A549 (cell line): Measurements from ENCODE around the gene OPHN1. TPM values are rescaled to one million over a fixed set of nuclear protein-coding genes. Genes with fewer than 3 reads are reported as not detected.

Source experiments
- ATAC-seq, 2 experiments: fragments of 200-7000 bp in 1 of 2; fragments of >200 bp in 1 of 2; cut with Nextera tagmentation in 1 of 2; cut with Tn5 transposase in 1 of 2; 3 replicates each; pipeline versions ENCODE4 v1.8.0 to v1.9.1; 2018 to 2020; ENCODE audit warnings: mild to moderate bottlenecking in 1 of 2, moderate library complexity in 1 of 2
- CTCF ChIA-PET: fragments of 300-600 bp; sonication (Branson Sonifier 250); formaldehyde crosslinking; extraction: SDS; loops from one replicate; lab custom pipeline; 2021; ENCODE audit warnings: antibody characterized with exemption, inconsistent platforms; lab: Yijun Ruan, JAX
- POLR2A ChIA-PET: fragments of 350-600 bp; formaldehyde crosslinking; extraction: SDS; loops from one replicate; lab custom pipeline; 2021; ENCODE audit warnings: antibody characterized with exemption, inconsistent platforms; lab: Yijun Ruan, JAX
- DNase-seq, 2 experiments: peaks; one replicate each; pipeline versions ENCODE4 v3.0.0 to v3.0.0-alpha.2; 2011 to 2016; ENCODE audit warnings: low read depth in 1 of 2, low spot score in 1 of 2
- FAIRE-seq: peaks from 2 replicates; lab custom pipeline; 2011; peaks lifted over from hg19 to GRCh38; lab: Jason Lieb, UNC
- H3K27ac ChIP-seq, 2 experiments: fragments of >200 bp; sonication (Bioruptor Twin); formaldehyde crosslinking; 3 replicates each; pipeline ENCODE4 v1.5.1; 2016 to 2017
- H3K4me1 ChIP-seq: fragments of >200 bp; sonication (Bioruptor Twin); formaldehyde crosslinking; 3 replicates; pipeline ENCODE4 v1.6.1; 2016
- H3K4me2 ChIP-seq: fragments of >200 bp; sonication (Bioruptor Twin); formaldehyde crosslinking; 3 replicates; pipeline ENCODE4 v1.6.1; 2016
- H3K4me3 ChIP-seq: fragments of >200 bp; sonication (Bioruptor Twin); formaldehyde crosslinking; 3 replicates; pipeline ENCODE4 v1.5.1; 2016
- H3K9me3 ChIP-seq: fragments of >200 bp; sonication (Bioruptor Twin); formaldehyde crosslinking; 3 replicates; pipeline ENCODE4 v1.6.1; 2016
- BHLHE40 ChIP-seq: IDR thresholded peaks from 2 replicates; pipeline ENCODE4 v1.6.1; 2012; ENCODE audit warnings: low read depth, low read length, inconsistent platforms
- CBX2 ChIP-seq: fragments of 200-600 bp; sonication (generic); IDR thresholded peaks from 2 replicates; pipeline ENCODE4 v1.6.1; 2016; ENCODE audit warnings: low read depth, mild to moderate bottlenecking, borderline replicate concordance
- CHD4 ChIP-seq: fragments of 200-600 bp; sonication (generic); IDR thresholded peaks from 2 replicates; pipeline ENCODE4 v1.6.1; 2016; ENCODE audit warnings: antibody characterized with exemption, mild to moderate bottlenecking, borderline replicate concordance
- EP300 ChIP-seq, 2 experiments: fragments of >200 bp; sonication (Bioruptor Twin); formaldehyde crosslinking; IDR thresholded peaks; 2 replicates in 1 of 2; 3 replicates in 1 of 2; pipeline ENCODE4 v1.6.1; 2016 to 2017
- ESRRA ChIP-seq: fragments of 150-350 bp; IDR thresholded peaks from 2 replicates; pipeline ENCODE4 v1.6.1; 2014; ENCODE audit warnings: mild to moderate bottlenecking, low read length, borderline replicate concordance
- FOSB ChIP-seq: fragments of 250-450 bp; sonication (Bioruptor Pico); IDR thresholded peaks from 2 replicates; pipeline ENCODE4 v1.5.0; 2020; ENCODE audit warnings: mild to moderate bottlenecking, moderate library complexity
- FOSL2 ChIP-seq, 2 experiments: fragments of 450-650 bp in 1 of 2; fragments of >200 bp in 1 of 2; sonication (Bioruptor Twin) in 1 of 2; formaldehyde crosslinking; IDR thresholded peaks; 2 replicates each; pipeline versions ENCODE4 v1.5.0 to v1.6.1; 2016 to 2020; ENCODE audit warnings: mild to moderate bottlenecking in 1 of 2, moderate library complexity in 1 of 2
- GATA3 ChIP-seq: IDR thresholded peaks from 2 replicates; pipeline ENCODE4 v1.6.1; 2012; ENCODE audit warnings: borderline replicate concordance
- HOXB13 ChIP-seq: fragments of 250-450 bp; sonication (Bioruptor Pico); IDR thresholded peaks from 2 replicates; pipeline ENCODE4 v1.5.0; 2020; ENCODE audit warnings: low read depth, mild to moderate bottlenecking, moderate library complexity
- JUNB ChIP-seq: fragments of >200 bp; sonication (Bioruptor Twin); formaldehyde crosslinking; IDR thresholded peaks from 2 replicates; pipeline ENCODE4 v1.6.1; 2016
- KDM1A ChIP-seq: fragments of 200-600 bp; sonication (generic); IDR thresholded peaks from 2 replicates; pipeline ENCODE4 v1.6.1; 2016; ENCODE audit warnings: low read depth, mild to moderate bottlenecking
- MAZ ChIP-seq: fragments of 150-350 bp; IDR thresholded peaks from 2 replicates; pipeline ENCODE4 v1.6.1; 2014; ENCODE audit warnings: antibody characterized with exemption, low read depth, low read length, borderline replicate concordance
- NFE2L2 ChIP-seq: fragments of 150-350 bp; conservative IDR thresholded peaks from 2 replicates; pipeline ENCODE4 v1.6.1; 2014; ENCODE audit warnings: low read length
- NR3C1 ChIP-seq: fragments of >200 bp; sonication (Bioruptor Twin); formaldehyde crosslinking; IDR thresholded peaks from 3 replicates; pipeline ENCODE4 v1.6.1; 2017
- PHF8 ChIP-seq: fragments of 200-600 bp; sonication (generic); IDR thresholded peaks from 2 replicates; pipeline ENCODE4 v1.6.1; 2016; ENCODE audit warnings: low read depth, mild to moderate bottlenecking, antibody characterized with exemption, moderate library complexity, borderline replicate concordance
- POLR2A ChIP-seq: IDR thresholded peaks from 2 replicates; pipeline ENCODE4 v1.6.1; 2012; ENCODE audit warnings: mild to moderate bottlenecking, low read length
- POLR2AphosphoS2 ChIP-seq: conservative IDR thresholded peaks from 2 replicates; pipeline ENCODE4 v1.6.1; 2012; ENCODE audit warnings: low read length, improper control_type of control experiment, inconsistent platforms
- RCOR1 ChIP-seq: fragments of 150-350 bp; IDR thresholded peaks from 2 replicates; pipeline ENCODE4 v1.6.1; 2014; ENCODE audit warnings: antibody characterized with exemption, low read length, low read depth
- RFX5 ChIP-seq: fragments of 450-650 bp; IDR thresholded peaks from 2 replicates; pipeline ENCODE4 v1.7.1; 2014; ENCODE audit warnings: antibody characterized with exemption, mild to moderate bottlenecking, moderate library complexity
- SMC3 ChIP-seq: fragments of >200 bp; sonication (Bioruptor Twin); formaldehyde crosslinking; IDR thresholded peaks from 3 replicates; pipeline ENCODE4 v1.6.1; 2018; ENCODE audit warnings: inconsistent platforms
- TFCP2L1 ChIP-seq: fragments of 250-450 bp; sonication (Bioruptor Pico); IDR thresholded peaks from 2 replicates; pipeline ENCODE4 v1.5.0; 2021; ENCODE audit warnings: mild to moderate bottlenecking
- TP53 ChIP-seq: fragments of 250-450 bp; sonication (Bioruptor Pico); IDR thresholded peaks from 2 replicates; pipeline ENCODE4 v1.5.0; 2021; ENCODE audit warnings: mild to moderate bottlenecking, moderate library complexity
- ZC3H11A ChIP-seq: fragments of 450-650 bp; IDR thresholded peaks from 2 replicates; pipeline ENCODE4 v1.6.1; 2014; ENCODE audit warnings: antibody characterized with exemption, mild to moderate bottlenecking
- WGBS: methylation state at CpG from one replicate; pipeline ENCODE4 v1.1.6; 2017; ENCODE audit errors: missing lambda C conversion rate; 5-methylcytosine and 5-hydroxymethylcytosine counted together
- polyA plus RNA-seq, 4 experiments: library from polyadenylated mRNA; depleted of rRNA in 3 of 4; stranded (reverse); fragments of >200 nt; fragmentation: RNase III in 1 of 4; extraction: RNeasy Plus Mini Kit Qiagen cat#74134 plus additional on column Dnase treatment in 1 of 4; gene quantifications; 2 replicates in 3 of 4; 3 replicates in 1 of 4; pipeline ENCODE4 v1.2.3, GENCODE V29; 2011 to 2017
- TF ChIP-seq, protein P1 (sequence below): fragments of >200 bp; sonication (Bioruptor Twin); formaldehyde crosslinking; IDR thresholded peaks from 3 replicates; pipeline ENCODE4 v1.6.1; 2016
- TF ChIP-seq, protein P2 (sequence below): fragments of 450-650 bp; IDR thresholded peaks from 2 replicates; pipeline ENCODE4 v1.6.1; 2014; ENCODE audit warnings: antibody characterized with exemption
- TF ChIP-seq, protein P3 (sequence below): IDR thresholded peaks from 2 replicates; pipeline ENCODE4 v1.6.1; 2012
- TF ChIP-seq, protein P4 (sequence below): IDR thresholded peaks from 2 replicates; pipeline ENCODE4 v1.6.1; 2012
- TF ChIP-seq, protein P5 (sequence below): fragments of >200 bp; sonication (Bioruptor Twin); formaldehyde crosslinking; IDR thresholded peaks from 3 replicates; pipeline ENCODE4 v1.5.1; 2016

Gene OPHN1
- polyA plus RNA-seq, 2 of the 4 experiments (the other 2 are of a cell fraction): 2.0 to 5.7 TPM

DNA sequence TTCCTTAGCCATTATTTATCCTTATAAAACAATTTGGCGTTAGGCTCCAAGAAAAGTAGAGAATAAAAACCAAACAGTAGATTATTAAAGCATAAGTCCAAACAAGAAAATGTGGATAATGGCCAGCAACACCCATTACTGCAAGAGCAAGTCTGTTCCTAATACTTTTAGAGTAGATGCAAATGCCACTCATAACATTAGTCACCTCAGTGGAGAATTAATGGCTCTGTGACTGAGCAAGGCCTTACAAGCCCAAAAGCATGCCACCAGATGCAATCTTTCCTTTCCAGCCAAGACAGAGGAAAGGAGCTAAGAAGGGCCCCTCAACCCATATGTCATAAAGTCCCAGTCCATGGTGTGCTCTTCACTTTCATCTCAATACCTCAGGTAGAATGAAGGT, 373.8 kb downstream of the OPHN1 start:
- ATAC-seq: no peak
- DNase-seq: no peak
- Histone ChIP-seq H3K4me1 (no peaks in the 10 kb centered on the region), H3K4me3 (no peak overlapping the region), H3K4me2 (no peak overlapping the region), H3K27ac (no peak overlapping the region), H3K9me3 (no peaks in the 10 kb centered on the region)
- CTCF ChIA-PET: no interaction called here
- POLR2A ChIA-PET: no interaction called here
- TF ChIP-seq CHD4: no peak
- TF ChIP-seq NFE2L2: no peak
- TF ChIP-seq, protein P1, sequence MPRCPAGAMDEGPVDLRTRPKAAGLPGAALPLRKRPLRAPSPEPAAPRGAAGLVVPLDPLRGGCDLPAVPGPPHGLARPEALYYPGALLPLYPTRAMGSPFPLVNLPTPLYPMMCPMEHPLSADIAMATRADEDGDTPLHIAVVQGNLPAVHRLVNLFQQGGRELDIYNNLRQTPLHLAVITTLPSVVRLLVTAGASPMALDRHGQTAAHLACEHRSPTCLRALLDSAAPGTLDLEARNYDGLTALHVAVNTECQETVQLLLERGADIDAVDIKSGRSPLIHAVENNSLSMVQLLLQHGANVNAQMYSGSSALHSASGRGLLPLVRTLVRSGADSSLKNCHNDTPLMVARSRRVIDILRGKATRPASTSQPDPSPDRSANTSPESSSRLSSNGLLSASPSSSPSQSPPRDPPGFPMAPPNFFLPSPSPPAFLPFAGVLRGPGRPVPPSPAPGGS: no peak
- TF ChIP-seq, protein P2, sequence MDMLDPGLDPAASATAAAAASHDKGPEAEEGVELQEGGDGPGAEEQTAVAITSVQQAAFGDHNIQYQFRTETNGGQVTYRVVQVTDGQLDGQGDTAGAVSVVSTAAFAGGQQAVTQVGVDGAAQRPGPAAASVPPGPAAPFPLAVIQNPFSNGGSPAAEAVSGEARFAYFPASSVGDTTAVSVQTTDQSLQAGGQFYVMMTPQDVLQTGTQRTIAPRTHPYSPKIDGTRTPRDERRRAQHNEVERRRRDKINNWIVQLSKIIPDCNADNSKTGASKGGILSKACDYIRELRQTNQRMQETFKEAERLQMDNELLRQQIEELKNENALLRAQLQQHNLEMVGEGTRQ: no peak
- TF ChIP-seq POLR2A: no peak
- no peak for TF ChIP-seq FOSB (CRISPR knock-in tag)
- TF ChIP-seq GATA3: no peak
- no peak for TF ChIP-seq BHLHE40
- no peak for TF ChIP-seq CBX2
- TF ChIP-seq JUNB: no peak
- no peak for TF ChIP-seq FOSL2 (IDR thresholded peaks at IDR 0.05)
- TF ChIP-seq FOSL2 (CRISPR knock-in tag; IDR thresholded peaks at IDR 0.05): no peak
- TF ChIP-seq RFX5: no peak
- TF ChIP-seq, protein P3, sequence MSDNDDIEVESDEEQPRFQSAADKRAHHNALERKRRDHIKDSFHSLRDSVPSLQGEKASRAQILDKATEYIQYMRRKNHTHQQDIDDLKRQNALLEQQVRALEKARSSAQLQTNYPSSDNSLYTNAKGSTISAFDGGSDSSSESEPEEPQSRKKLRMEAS: no peak
- TF ChIP-seq, protein P4, sequence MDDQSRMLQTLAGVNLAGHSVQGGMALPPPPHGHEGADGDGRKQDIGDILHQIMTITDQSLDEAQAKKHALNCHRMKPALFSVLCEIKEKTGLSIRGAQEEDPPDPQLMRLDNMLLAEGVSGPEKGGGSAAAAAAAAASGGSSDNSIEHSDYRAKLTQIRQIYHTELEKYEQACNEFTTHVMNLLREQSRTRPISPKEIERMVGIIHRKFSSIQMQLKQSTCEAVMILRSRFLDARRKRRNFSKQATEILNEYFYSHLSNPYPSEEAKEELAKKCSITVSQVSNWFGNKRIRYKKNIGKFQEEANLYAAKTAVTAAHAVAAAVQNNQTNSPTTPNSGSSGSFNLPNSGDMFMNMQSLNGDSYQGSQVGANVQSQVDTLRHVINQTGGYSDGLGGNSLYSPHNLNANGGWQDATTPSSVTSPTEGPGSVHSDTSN: no peak
- TF ChIP-seq ESRRA: no peak
- TF ChIP-seq NR3C1: no peak
- TF ChIP-seq ZC3H11A: no peak
- TF ChIP-seq RCOR1: no peak
- no peak for TF ChIP-seq HOXB13 (CRISPR knock-in tag)
- TF ChIP-seq TP53 (CRISPR knock-in tag): no peak
- FAIRE-seq: no peak
- 97% methylated on average over 1 of the region's 1 CpG for WGBS

DNA sequence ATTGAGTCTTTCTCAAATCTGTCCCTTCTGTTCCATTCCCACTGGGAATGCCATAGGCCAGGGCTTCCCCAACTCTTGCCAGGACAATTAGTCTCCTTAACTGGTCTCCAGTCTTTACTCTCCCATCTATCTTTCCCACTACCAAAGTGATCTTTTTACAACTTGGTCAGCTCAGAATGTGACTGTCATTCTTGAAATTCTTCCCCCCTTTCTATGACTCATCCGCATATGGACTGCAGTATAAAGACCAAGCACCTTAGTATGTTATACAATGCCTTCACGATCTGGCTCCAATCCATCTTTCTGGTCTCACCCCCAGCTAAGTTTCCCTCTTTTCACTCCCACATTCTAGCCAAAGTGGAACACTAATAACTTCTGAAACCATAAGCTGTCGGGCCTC, 383.8 kb downstream of the OPHN1 start:
- CTCF ChIA-PET: no interaction called here
- WGBS: 85% methylated on average over 3 of the region's 3 CpGs
- H3K4me1 ChIP-seq: no peaks in the 10 kb centered on the region
- H3K4me3 ChIP-seq: no peak overlapping the region
- TF ChIP-seq SMC3 (no peak), FOSL2 (IDR thresholded peaks at IDR 0.05) (no peak), FOSL2 (CRISPR knock-in tag; IDR thresholded peaks at IDR 0.05) (peak; percentile 6; the same call in 1 of the 2 replicates), KDM1A (no peak)
- FAIRE-seq: no peak
- H3K4me2 ChIP-seq: no peak overlapping the region
- no peak for ATAC-seq
- H3K9me3 ChIP-seq: no peaks in the 10 kb centered on the region
- no peak overlapping the region for H3K27ac ChIP-seq
- no peak for DNase-seq
- POLR2A ChIA-PET: no interaction called here

DNA sequence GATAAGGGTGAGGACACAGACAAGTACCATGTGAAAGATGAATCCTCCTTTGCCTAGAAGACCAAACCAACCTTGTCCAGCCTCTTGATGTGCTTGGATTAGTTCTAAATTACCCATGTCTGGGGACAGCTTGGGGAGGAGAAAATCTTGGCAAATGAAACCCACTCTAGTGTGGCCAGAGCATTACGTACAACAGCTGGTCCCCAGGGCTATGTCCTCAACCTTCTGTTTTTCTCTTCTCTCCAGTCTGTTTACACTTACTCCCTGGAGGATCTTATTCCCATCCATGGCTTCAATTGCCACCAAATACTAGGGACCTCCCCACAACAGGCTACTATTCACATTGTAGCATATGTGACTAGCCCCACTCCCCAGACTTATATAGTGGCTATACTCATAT, 384.5 kb downstream of the OPHN1 start:
- Histone ChIP-seq H3K4me1 (no peaks in the 10 kb centered on the region), H3K4me2 (no peak overlapping the region), H3K27ac (no peak overlapping the region), H3K9me3 (no peaks in the 10 kb centered on the region), H3K4me3 (no peak overlapping the region)
- ChIA-PET CTCF (no interaction called here), POLR2A (interaction anchor here (0.6 kb wide), 1 partner anchor 1203 kb away, joined by 3 read pairs; no protein-coding TSS in a partner anchor)
- no peak for ATAC-seq
- no peak for DNase-seq
- 91% methylated on average over 1 of the region's 1 CpG for whole genome bisulfite sequencing
- FAIRE-seq: no peak
- TF ChIP-seq ESRRA: no peak
- TF ChIP-seq TFCP2L1 (CRISPR knock-in tag): no peak
- TF ChIP-seq PHF8: no peak
- no peak for TF ChIP-seq MAZ
- no peak for TF ChIP-seq POLR2AphosphoS2
- no peak for TF ChIP-seq EP300 (IDR thresholded peaks at IDR 0.05)
- TF ChIP-seq, protein P5, sequence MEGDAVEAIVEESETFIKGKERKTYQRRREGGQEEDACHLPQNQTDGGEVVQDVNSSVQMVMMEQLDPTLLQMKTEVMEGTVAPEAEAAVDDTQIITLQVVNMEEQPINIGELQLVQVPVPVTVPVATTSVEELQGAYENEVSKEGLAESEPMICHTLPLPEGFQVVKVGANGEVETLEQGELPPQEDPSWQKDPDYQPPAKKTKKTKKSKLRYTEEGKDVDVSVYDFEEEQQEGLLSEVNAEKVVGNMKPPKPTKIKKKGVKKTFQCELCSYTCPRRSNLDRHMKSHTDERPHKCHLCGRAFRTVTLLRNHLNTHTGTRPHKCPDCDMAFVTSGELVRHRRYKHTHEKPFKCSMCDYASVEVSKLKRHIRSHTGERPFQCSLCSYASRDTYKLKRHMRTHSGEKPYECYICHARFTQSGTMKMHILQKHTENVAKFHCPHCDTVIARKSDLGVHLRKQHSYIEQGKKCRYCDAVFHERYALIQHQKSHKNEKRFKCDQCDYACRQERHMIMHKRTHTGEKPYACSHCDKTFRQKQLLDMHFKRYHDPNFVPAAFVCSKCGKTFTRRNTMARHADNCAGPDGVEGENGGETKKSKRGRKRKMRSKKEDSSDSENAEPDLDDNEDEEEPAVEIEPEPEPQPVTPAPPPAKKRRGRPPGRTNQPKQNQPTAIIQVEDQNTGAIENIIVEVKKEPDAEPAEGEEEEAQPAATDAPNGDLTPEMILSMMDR: no peak
- no peak for TF ChIP-seq CBX2
- TF ChIP-seq SMC3: no peak
